ENCODE results near the gene WDR82. TPM values are rescaled to one million over a fixed set of nuclear protein-coding genes. Genes with fewer than 3 reads are reported as not detected.

The WDR82 gene
- total and polyA plus RNA-seq, 2 of the 8 experiments (the other 6 are each of a cell fraction or from before 2014, with no cell fraction given) = 33.5 to 82.7 TPM

DNA sequence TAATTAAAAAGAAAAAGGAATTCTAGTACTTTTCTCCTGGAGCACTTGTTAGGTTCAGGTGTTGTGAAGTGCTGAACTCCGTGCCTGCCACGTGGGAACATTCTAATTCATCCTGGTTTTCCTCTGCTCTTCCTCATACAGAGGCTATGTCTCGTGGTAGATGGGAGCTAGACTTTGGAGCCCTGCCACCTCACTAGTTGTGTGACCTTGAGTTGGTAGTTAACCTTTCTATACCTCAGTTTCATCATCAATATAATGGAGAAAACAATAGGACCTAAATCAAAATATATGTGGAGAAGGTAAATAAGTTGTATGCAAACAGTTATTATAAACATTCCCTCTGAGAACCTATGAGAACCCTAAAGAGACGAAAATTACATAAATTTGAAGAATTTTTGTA lies 69.9 kb downstream of the WDR82 start:
- no peak overlapping the region for H2BK12ac ChIP-seq (ENCODE audit: low read depth, low read length)
- peaks cover 0 to 8% of the 10 kb centered on the region in 2 experiments for H4K20me1 ChIP-seq (replicated peaks in 1 of 2; ENCODE audit: control insufficient read depth in 1 of 2, insufficient read depth in 2 of 2, low read length in 2 of 2)
- no peaks in the 10 kb centered on the region for H3K27me3 ChIP-seq (replicated peaks in 1 of 4; ENCODE audit: control insufficient read depth in 3 of 4, extremely low read depth in 1 of 4, insufficient read depth in 3 of 4, low read length in 3 of 4)
- H2BK5ac ChIP-seq (ENCODE audit: low read depth, low read length) = no peak overlapping the region
- H4K8ac ChIP-seq (ENCODE audit: extremely low read depth, insufficient read depth, low read length) = no peak overlapping the region
- H2BK20ac ChIP-seq (ENCODE audit: low read length) = no peak overlapping the region
- no peaks in the 10 kb centered on the region for H3K9me3 ChIP-seq (ENCODE audit: insufficient read depth in 2 of 2, low read depth in 1 of 2, low read length in 1 of 2)
- H3K79me1 ChIP-seq (ENCODE audit: low read depth, low read length) = no peaks in the 10 kb centered on the region
- H2AFZ ChIP-seq (ENCODE audit: low read length) = no peak overlapping the region
- H3K23me2 ChIP-seq (ENCODE audit: low read depth, low read length) = no peaks in the 10 kb centered on the region
- no peak overlapping the region for H3K9ac ChIP-seq (replicated peaks in 1 of 4; ENCODE audit: extremely low read depth in 1 of 4, low read depth in 3 of 4, low read length in 3 of 4)
- H3K23ac ChIP-seq (ENCODE audit: insufficient read length) = no peak overlapping the region
- no peak overlapping the region for H4K5ac ChIP-seq (ENCODE audit: insufficient read length, low read depth, low read length)
- no peak overlapping the region for H2BK120ac ChIP-seq (replicated peaks; ENCODE audit: low read depth, low read length)
- no peaks in the 10 kb centered on the region for H3K79me2 ChIP-seq (ENCODE audit: control insufficient read depth in 1 of 2, insufficient read depth in 2 of 2, low read length in 2 of 2)
- ChIA-PET CTCF (ENCODE audit: partially characterized antibody) (interaction anchor here (0.7 to 20.4 kb wide), 9 partner anchors 9 to 177 kb away, joined by 3 to 336 read pairs (median 4); partner anchors contain the start of genes TLR9 and TWF2), POLR2A (ENCODE audit: partially characterized antibody) (no interaction called here)
- FAIRE-seq (no peak), DNase-seq (ENCODE audit: low read depth in 1 of 2, low spot score in 2 of 2) (no peak)
- no peak overlapping the region for H3K4me3 ChIP-seq (ENCODE audit: extremely low read depth in 1 of 4, insufficient read depth in 2 of 4, low read depth in 3 of 4, low read length in 4 of 4)
- H2AK5ac ChIP-seq (ENCODE audit: low read depth, low read length) = no peak overlapping the region
- H3K18ac ChIP-seq (ENCODE audit: extremely low read depth, low read length) = no peak overlapping the region
- peaks cover 47 to 94% (median 85%) of the 10 kb centered on the region in 4 experiments for H3K36me3 ChIP-seq (ENCODE audit: control insufficient read depth in 2 of 4, insufficient read depth in 4 of 4, low read length in 3 of 4)
- no peak overlapping the region for H4K91ac ChIP-seq (replicated peaks; ENCODE audit: insufficient read length, low read length)
- H2BK15ac ChIP-seq (ENCODE audit: low read length) = no peak overlapping the region
- no peak overlapping the region for H3K27ac ChIP-seq (ENCODE audit: low read depth, low read length)
- H3K14ac ChIP-seq (ENCODE audit: insufficient read length) = no peak overlapping the region
- 92% methylated on average over 4 of the region's 4 CpGs; no CpG with 5 or more reads in 1 of the 2 experiments for WGBS, 2 experiments (ENCODE audit: extremely low coverage in 1 of 2, insufficient coverage in 1 of 2, insufficient read length in 1 of 2, insufficient replicate concordance in 2 of 2, low coverage in 1 of 2, low lambda C conversion rate in 2 of 2, missing lambda C conversion rate in 1 of 2)
- no peaks in the 10 kb centered on the region for H3K4me1 ChIP-seq (replicated peaks in 1 of 4; ENCODE audit: control insufficient read depth in 3 of 4, insufficient read depth in 4 of 4, low read length in 3 of 4)
- H3K4me2 ChIP-seq (ENCODE audit: insufficient read depth in 1 of 2, low read depth in 2 of 2, low read length in 2 of 2) = no peak overlapping the region
- H3K4ac ChIP-seq (replicated peaks; ENCODE audit: insufficient read length, low read depth, low read length) = no peak overlapping the region
- no peak overlapping the region for H3K56ac ChIP-seq (replicated peaks; ENCODE audit: insufficient read length, low read depth, low read length)
- no peak for TF ChIP-seq TAF7 (optimal IDR thresholded peaks at IDR 0.05; ENCODE audit: borderline replicate concordance, low read depth, low read length)
- TF ChIP-seq NRF1 (IDR thresholded peaks at IDR 0.05; ENCODE audit: low read depth, low read length) = no peak
